Measurements from ENCODE around the gene EYA2. TPM values are rescaled to one million over a fixed set of nuclear protein-coding genes. Genes with fewer than 3 reads are reported as not detected.

EYA2 gene
- total and polyA plus RNA-seq, 2 donors (not counting 1 experiment from before 2014, with no cell fraction given) = 1.1 to 2.8 TPM

DNA sequence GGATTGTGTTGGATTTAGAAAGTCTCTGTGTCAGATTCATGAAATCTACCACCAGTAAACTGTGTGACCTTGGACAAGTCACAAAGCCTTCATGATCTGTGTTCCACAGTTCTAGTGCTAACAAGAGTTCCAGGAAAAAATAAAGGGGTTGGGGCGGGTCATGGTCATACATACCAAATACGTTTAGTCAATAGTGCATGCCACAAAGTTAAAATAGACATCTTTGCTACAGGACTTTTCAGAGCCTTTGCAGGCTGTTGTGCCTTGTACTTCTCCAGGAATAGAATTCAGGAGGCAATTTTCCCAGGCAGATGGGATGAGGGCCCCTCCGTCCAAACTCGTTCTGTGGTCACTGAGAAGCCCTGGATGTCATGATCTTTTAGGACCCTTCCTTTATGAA lies 127.2 kb downstream of the EYA2 start:
- ATAC-seq (ENCODE audit: low read depth) (no peak), DNase-seq (no peak)
- peaks cover 0 to 4% of the 10 kb centered on the region in 2 donors for H3K4me1 ChIP-seq (ENCODE audit: control insufficient read depth in 2 of 2, insufficient read depth in 2 of 2, low read length in 2 of 2)
- intact Hi-C loops (cut with micrococcal nuclease) = no loop called here
- 84% methylated on average over 3 of the region's 4 CpGs for WGBS (ENCODE audit: insufficient coverage)
- H3K9me3 Mint-ChIP-seq (ENCODE audit: insufficient read depth) = no peaks in the 10 kb centered on the region
- H3K9me3 ChIP-seq (ENCODE audit: control extremely low read depth in 1 of 3, control insufficient read depth in 2 of 3, insufficient read depth in 1 of 3, low read length in 2 of 3) = no peaks in the 10 kb centered on the region
- no peaks in the 10 kb centered on the region for H3K27me3 ChIP-seq (replicated peaks in 1 of 4; ENCODE audit: control extremely low read depth in 1 of 4, control insufficient read depth in 3 of 4, insufficient read depth in 4 of 4, low read length in 3 of 4)
- H3K4me1 Mint-ChIP-seq = peaks cover 2% of the 10 kb centered on the region
- H3K36me3 ChIP-seq (replicated peaks in 1 of 2; ENCODE audit: control extremely low read depth in 1 of 2, control insufficient read depth in 1 of 2, extremely low read depth in 1 of 2, insufficient read depth in 2 of 2, low read length in 1 of 2) = no peaks in the 10 kb centered on the region
- no peak overlapping the region for H3K9ac ChIP-seq (ENCODE audit: low read length)
- ChIA-PET POLR2A (no interaction called here), CTCF (no interaction called here)
- no peak overlapping the region for H3K4me2 ChIP-seq (replicated peaks; ENCODE audit: low read depth, low read length, poor library complexity, severe bottlenecking)
- H3K27me3 Mint-ChIP-seq = peaks cover 24% of the 10 kb centered on the region
- no peaks in the 10 kb centered on the region for H4K20me1 ChIP-seq (ENCODE audit: control insufficient read depth, insufficient read depth, low read length, poor library complexity, severe bottlenecking)
- no peak overlapping the region for H3K4me3 Mint-ChIP-seq
- H3K4me3 ChIP-seq (ENCODE audit: control extremely low read depth in 1 of 5, extremely low read depth in 1 of 5, insufficient read depth in 1 of 5, low read depth in 2 of 5, low read length in 4 of 5) = no peak overlapping the region
- H3K79me2 ChIP-seq (ENCODE audit: control insufficient read depth, insufficient read depth, low read length) = no peaks in the 10 kb centered on the region
- H3K27ac Mint-ChIP-seq = no peak overlapping the region
- H3K27ac ChIP-seq (ENCODE audit: low read length in 2 of 2) = no peak overlapping the region
- TF ChIP-seq EZH2 (IDR thresholded peaks at IDR 0.05; ENCODE audit: borderline replicate concordance, insufficient read depth, low read depth, low read length, poor library complexity, severe bottlenecking) = no peak
- TF ChIP-seq, protein P1, sequence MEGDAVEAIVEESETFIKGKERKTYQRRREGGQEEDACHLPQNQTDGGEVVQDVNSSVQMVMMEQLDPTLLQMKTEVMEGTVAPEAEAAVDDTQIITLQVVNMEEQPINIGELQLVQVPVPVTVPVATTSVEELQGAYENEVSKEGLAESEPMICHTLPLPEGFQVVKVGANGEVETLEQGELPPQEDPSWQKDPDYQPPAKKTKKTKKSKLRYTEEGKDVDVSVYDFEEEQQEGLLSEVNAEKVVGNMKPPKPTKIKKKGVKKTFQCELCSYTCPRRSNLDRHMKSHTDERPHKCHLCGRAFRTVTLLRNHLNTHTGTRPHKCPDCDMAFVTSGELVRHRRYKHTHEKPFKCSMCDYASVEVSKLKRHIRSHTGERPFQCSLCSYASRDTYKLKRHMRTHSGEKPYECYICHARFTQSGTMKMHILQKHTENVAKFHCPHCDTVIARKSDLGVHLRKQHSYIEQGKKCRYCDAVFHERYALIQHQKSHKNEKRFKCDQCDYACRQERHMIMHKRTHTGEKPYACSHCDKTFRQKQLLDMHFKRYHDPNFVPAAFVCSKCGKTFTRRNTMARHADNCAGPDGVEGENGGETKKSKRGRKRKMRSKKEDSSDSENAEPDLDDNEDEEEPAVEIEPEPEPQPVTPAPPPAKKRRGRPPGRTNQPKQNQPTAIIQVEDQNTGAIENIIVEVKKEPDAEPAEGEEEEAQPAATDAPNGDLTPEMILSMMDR (IDR thresholded peaks at IDR 0.05) = no peak
- no peak overlapping the region for H2AFZ ChIP-seq (ENCODE audit: insufficient read depth, low read depth, low read length, poor library complexity, severe bottlenecking)

DNA sequence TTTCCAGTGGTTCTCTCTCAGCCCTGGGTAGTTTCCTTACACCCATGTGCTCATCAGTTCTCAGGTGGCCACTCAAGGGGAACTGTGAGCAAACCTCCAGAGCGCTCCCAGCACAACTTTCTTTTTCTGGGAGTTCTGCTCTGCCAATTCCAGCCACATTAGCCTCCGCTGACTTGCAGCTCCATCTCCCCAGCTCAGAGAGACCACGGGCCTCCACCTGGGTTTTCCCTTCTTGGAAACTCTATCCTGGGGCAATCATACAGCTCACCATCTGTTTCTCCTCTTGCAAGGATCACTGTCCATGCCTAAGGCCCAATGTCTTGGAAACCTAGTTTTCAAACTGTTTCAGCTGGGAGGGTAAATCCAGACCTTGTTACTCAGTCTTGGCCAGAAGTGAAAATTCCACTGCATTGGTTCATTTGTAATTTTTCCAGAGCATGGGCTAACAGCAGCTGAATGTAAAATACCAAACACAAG lies 129.9 kb downstream of the EYA2 start:
- Histone ChIP-seq H4K20me1 (ENCODE audit: control insufficient read depth, insufficient read depth, low read length, poor library complexity, severe bottlenecking) (no peaks in the 10 kb centered on the region), H3K4me3 (ENCODE audit: control extremely low read depth in 1 of 5, extremely low read depth in 1 of 5, insufficient read depth in 1 of 5, low read depth in 2 of 5, low read length in 4 of 5) (no peak overlapping the region), H3K79me2 (ENCODE audit: control insufficient read depth, insufficient read depth, low read length) (no peaks in the 10 kb centered on the region), H3K4me2 (replicated peaks; ENCODE audit: low read depth, low read length, poor library complexity, severe bottlenecking) (no peak overlapping the region), H3K27ac (ENCODE audit: low read length in 2 of 2) (no peak overlapping the region), H3K27me3 (replicated peaks in 1 of 4; ENCODE audit: control extremely low read depth in 1 of 4, control insufficient read depth in 3 of 4, insufficient read depth in 4 of 4, low read length in 3 of 4) (peaks cover 0 to 3% (median 0%) of the 10 kb centered on the region in 4 experiments), H3K36me3 (replicated peaks in 1 of 2; ENCODE audit: control extremely low read depth in 1 of 2, control insufficient read depth in 1 of 2, extremely low read depth in 1 of 2, insufficient read depth in 2 of 2, low read length in 1 of 2) (no peaks in the 10 kb centered on the region), H3K9me3 (ENCODE audit: control extremely low read depth in 1 of 3, control insufficient read depth in 2 of 3, insufficient read depth in 1 of 3, low read length in 2 of 3) (peaks cover 0 to 5% (median 0%) of the 10 kb centered on the region in 3 donors), H2AFZ (ENCODE audit: insufficient read depth, low read depth, low read length, poor library complexity, severe bottlenecking) (no peak overlapping the region), H3K9ac (ENCODE audit: low read length) (no peak overlapping the region), H3K4me1 (ENCODE audit: control insufficient read depth in 2 of 2, insufficient read depth in 2 of 2, low read length in 2 of 2) (peaks cover 0 to 4% of the 10 kb centered on the region in 2 donors)
- Mint-ChIP-seq H3K4me1 (peaks cover 2% of the 10 kb centered on the region), H3K27ac (no peak overlapping the region), H3K9me3 (ENCODE audit: insufficient read depth) (no peaks in the 10 kb centered on the region), H3K27me3 (peaks cover 19% of the 10 kb centered on the region), H3K4me3 (no peak overlapping the region)
- intact Hi-C loops (cut with micrococcal nuclease) = no loop called here
- 64% methylated on average over 3 of the region's 3 CpGs for WGBS (ENCODE audit: insufficient coverage)
- POLR2A ChIA-PET = no interaction called here
- no peak for TF ChIP-seq EZH2 (IDR thresholded peaks at IDR 0.05; ENCODE audit: borderline replicate concordance, insufficient read depth, low read depth, low read length, poor library complexity, severe bottlenecking)
- TF ChIP-seq, protein P1 (IDR thresholded peaks at IDR 0.05) = no peak
- ATAC-seq (ENCODE audit: low read depth) (no peak), DNase-seq (no peak)
- CTCF ChIA-PET = no interaction called here

Measured in B cell (primary cell).